Stimulated activated CD8-positive, alpha-beta memory T cell treated with anti-CD3 and anti-CD28 coated beads, Interleukin-7, amount 100 ng/mL, for 48 hours (primary cell): ENCODE measurements around the gene ACSBG1.

Experiments
- DNase-seq, 2 donors: peaks; one replicate each; pipeline ENCODE4 v3.0.0-alpha.2; 2020; ENCODE audit warnings: low read depth in 1 of 2; ENCODE audit errors: extremely low read depth in 1 of 2

ACSBG1 gene, protein sequence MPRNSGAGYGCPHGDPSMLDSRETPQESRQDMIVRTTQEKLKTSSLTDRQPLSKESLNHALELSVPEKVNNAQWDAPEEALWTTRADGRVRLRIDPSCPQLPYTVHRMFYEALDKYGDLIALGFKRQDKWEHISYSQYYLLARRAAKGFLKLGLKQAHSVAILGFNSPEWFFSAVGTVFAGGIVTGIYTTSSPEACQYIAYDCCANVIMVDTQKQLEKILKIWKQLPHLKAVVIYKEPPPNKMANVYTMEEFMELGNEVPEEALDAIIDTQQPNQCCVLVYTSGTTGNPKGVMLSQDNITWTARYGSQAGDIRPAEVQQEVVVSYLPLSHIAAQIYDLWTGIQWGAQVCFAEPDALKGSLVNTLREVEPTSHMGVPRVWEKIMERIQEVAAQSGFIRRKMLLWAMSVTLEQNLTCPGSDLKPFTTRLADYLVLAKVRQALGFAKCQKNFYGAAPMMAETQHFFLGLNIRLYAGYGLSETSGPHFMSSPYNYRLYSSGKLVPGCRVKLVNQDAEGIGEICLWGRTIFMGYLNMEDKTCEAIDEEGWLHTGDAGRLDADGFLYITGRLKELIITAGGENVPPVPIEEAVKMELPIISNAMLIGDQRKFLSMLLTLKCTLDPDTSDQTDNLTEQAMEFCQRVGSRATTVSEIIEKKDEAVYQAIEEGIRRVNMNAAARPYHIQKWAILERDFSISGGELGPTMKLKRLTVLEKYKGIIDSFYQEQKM

GRCh38 chr15:78234515-78235040, at the start of gene ACSBG1:
ACSBG1 (minus strand) TSS chr15:78234565; CDS start chr15:78234501, 64 bp downstream.
- DNase-seq, result no peak

DNA sequence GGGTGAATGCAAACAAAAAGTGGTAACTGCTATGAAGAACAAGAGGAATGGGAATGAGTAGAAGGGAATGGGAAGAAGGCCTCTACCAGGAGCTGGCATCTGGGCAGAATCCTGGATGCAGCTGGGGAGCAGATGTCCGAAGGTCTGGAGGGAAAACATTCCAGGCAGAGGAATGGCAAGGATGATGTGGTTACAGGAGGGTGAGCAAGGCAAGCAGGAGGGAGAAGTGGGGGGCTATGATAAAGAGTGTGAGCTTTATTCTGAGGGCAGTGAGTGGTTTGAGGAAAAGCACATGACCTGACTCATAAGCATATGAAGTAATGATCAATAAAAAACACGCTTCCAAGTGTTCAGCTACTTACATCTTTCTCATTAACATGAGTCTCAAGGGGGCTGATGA, 48.0 kb upstream of the ACSBG1 start:
- no peak for DNase-seq

DNA sequence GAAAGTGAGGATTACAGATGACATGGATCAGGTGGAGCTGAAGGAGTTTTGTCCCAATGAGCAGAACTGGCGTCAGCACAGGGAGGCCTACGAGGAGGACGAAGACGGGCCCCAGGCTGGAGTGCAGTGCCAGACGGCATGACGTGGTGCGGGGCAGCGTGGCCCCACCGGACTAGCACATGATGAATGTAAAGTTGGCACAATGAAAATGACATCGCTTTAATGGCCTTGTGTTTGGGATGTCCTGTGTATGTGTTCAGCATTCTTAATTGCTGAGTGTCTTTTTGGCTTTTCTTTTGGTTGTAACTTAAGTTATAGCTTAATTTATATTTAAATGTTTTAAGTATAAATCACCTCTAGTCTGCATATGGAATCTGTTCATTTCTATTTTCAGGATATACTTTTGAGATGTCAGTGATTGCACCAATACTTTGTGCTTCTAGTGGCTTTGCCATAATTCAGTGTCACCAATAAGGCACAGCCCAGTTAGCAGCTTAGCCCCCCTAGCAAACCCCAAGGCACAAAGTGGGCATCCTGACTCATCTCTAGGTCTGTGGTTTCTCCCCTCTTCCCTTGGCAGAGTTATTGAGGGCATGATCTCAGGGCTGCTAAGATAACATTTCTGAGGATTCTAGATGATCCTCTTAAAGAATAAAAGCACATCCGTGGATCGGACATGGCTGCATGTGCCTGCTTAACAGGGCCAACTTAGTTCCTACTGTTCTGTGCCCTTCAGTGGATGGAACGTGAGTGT, 46.1 kb upstream of the ACSBG1 start:
- no peak for DNase-seq

GRCh38 chr15:78276064-78276943, 41.9 kb upstream of the ACSBG1 start:
- no peak for DNase-seq

DNA sequence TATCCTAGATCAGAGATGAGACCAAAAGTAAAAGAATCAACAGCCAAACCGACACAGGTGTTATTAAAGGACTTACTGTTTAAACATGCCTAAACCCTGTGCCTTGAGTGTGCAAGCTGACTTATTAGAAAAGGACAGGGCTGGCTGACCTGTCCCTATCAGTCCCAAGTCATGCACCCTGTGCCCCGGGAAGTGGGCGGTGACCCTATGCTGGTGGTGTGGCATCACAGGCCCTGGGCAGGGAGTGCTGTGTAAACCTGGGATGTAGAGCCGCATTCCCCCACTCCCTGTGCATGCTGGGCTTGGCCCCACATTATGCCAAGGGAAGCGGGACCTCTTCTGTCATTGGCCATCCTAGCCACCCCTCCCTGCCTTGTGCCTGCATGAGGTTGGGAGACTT, 40.6 kb upstream of the ACSBG1 start:
- DNase-seq, result no peak

DNA sequence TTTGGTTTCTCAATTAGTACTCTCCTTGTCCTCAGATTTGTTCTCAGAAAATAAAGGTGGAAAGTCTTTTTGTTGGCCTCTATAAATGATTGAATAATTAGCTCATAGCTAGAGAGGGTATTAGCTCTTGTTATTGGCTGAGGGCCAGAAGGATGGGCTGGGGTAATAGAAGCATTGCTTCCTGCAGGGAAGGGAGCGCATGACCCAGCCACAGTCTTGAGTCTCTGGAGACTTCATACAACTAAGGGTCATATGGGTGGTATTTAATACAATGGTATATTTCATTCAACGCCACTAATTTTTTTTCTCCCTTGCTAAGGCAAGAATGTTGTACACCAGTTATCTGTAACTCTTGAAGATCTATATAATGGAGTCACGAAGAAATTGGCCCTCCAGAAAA, 38.4 kb upstream of the ACSBG1 start:
- DNase-seq, result no peak

- no peak for DNase-seq
These were observed 38.0 kb upstream of the ACSBG1 start for GRCh38 chr15:78272316-78272715.

- no peak for DNase-seq
These were observed 32.4 kb upstream of the ACSBG1 start for GRCh38 chr15:78266806-78267205.

GRCh38 chr15:78266229-78266628, 31.9 kb upstream of the ACSBG1 start:
- no peak for DNase-seq

DNA sequence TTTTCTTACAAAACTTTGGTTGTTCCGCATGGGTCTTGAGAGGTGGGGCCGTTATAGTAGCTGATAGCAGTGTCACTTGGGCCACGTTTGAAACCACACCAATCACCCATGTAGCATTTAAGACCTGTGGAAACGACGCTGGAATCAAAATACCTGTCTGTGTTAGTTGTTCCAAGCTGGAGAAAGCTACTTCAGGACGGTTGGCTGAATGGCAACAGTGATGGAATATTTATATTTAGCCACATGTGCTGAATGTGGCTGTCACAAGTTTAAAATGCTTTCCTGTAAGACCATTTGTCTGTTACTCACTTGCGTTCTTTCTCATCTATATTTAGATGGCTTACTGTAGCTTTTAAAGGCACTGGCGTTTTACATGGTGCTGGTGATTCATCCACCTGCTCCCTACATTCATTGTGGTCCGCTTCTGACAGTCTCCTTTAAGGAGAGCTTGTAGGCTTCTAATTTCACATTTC, 31.4 kb upstream of the ACSBG1 start:
- DNase-seq, result no peak

DNA sequence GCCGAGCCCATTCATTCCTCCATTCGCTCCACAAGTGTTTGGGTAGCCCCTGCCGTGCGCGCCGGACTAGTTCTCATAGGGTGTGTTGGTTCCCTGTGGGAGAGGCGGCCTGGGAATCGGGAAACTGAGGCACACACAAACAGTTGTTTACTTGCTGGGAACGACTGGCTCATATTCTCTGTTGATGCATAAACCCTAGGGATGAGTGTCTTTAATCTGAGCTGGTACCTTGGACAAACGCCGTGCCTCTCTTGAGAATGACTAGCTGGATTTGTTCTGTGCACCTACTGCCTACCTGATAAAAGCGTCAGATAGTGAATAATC, 30.7 kb upstream of the ACSBG1 start:
- no peak for DNase-seq

DNA sequence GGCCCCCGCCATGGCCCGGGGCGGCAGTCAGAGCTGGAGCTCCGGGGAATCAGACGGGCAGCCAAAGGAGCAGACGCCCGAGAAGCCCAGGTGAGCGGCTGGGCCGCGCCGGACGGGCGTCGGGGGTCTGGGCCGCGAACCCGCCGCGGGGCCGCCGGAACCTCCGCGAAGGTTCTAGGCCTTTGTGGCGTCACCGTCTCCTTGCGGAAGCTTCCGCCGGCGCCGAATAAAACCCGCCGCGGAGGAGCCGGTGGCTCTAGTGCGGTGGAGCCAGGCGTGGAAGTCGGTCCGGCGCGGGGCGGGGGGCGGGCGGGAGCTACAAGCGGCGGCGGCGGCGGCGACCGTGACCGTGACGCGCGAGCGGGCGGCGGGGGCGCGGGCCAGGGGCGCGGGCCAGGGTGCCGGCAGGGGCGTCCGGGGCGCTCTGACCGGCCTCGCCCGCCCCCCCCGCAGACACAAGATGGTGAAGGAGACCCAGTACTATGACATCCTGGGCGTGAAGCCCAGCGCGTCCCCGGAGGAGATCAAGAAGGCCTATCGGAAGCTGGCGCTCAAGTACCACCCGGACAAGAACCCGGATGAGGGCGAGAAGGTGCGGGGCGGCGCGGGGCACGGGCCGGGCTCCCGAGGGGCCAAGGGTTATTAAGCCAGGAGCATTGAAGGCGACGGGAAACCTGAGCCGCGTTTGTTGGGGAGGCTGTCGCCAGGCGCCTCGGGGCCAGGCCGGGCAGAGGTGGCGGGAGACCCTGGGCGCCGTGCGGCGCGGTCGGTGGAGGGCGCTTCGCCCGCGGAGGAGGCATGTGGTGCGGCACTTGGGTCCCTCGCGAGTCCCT, 30.2 kb upstream of the ACSBG1 start, which contains the start of gene DNAJA4:
TSS of gene DNAJA4 (plus strand) at position 259 of the 833 bp plus-strand sequence. CDS start at position 461, 202 bp downstream.
- peak; percentile 22 to 33 for DNase-seq

DNA sequence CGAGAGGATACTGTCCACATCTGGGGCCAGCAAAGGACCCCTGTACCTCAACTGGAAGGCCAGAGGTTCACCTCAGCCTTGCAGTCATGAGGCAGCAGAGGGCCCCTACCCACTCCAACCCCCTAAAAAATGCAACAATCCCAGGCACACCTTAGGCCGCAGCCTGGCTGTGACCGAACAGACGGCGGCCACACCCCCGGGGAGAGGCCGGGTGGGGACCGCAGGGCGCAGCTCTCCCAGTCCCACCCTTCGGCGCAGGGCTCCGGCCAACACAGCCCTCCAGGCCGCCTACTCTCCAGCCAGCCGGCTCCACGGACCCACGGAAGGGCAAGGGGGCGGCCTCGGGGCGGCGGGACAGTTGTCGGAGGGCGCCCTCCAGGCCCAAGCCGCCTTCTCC, 29.5 kb upstream of the ACSBG1 start:
- DNase-seq, result no peak

DNA sequence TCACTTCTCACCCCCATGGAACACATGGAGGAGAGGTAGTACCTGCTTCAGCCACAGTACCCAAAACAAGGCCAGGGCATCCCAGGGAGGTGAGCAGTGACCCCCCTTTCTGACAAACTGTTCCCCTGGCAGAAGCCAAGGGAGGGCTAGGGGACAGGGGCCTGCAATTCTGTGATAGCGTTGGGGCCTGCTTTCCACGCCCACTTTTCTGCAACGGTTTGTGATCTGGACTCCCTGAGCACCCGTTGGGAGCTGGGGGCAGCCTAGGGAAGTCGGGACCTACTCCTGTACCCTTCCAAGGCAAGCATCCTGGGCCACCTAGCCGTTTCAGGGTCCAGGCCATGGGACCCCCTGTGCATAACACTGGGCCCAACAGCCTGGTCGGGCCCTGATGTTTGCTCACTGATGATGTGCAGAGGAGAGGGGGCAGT, 29.0 kb upstream of the ACSBG1 start:
- DNase-seq, result no peak

DNA sequence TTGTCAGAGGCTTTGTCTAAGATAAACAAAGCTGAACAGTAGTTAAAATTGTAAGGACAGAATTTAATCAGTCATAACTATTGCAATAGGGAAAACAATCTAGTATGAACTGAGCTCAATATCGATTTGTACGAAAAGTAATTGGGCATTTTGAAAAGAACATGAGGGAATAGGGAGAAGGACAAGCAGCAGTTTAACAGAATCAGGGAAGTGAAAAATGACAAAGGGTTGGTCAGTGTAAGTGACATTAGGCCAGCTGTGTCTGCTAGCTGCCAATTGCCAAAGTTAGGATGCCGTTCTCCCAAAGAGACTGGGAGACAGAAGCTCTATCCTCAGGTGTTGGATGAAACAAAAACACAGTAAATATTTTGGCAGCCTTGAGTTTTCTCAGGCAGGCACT, 26.7 kb upstream of the ACSBG1 start:
- no peak for DNase-seq

DNA sequence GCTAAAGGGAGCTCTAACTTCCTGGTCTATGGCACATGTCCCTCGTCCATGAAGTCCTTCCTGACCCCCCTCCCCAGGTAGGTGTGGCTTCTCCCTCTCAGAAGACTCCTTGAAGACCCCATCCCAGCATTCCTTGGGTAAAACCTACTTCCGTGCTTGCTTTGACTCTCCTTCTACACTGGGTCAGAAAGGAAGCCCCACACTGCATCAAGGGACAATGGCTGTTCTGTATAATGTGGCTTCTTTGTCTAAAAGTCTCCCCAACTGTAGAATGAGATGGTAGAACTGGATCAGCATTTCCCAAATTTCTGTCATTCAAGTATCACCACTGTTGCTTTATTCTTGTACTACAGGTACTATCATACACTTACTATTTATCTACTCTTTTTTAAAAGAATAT, 26.1 kb upstream of the ACSBG1 start:
- no peak for DNase-seq

DNA sequence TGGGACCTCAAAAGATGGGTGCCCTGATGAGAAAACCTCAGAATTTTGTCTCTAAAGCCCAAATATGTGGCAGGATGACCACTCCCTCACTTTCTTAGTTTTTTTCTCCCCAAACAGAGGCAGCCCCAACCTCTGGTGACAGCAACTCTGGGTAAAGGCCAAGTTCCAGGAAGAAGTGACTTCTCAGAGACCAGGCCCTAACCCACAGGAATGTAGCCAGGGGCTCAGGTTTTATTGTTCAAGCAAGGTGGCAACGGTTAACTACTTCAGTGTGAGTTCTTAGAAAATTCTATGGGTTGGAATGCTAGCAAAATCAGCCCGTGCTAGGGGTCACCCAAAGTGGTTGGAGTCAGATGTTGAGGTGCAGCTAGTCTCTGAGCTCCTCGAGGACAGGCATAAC, 24.9 kb upstream of the ACSBG1 start:
- DNase-seq, result no peak

- DNase-seq, result no peak
These were observed 23.3 kb upstream of the ACSBG1 start for GRCh38 chr15:78257681-78258080.

- no peak for DNase-seq
These were observed 21.7 kb upstream of the ACSBG1 start for GRCh38 chr15:78256044-78256437.
